HepG2 (cell line): ENCODE results near the gene PSPH. TPM values are rescaled to one million over a fixed set of nuclear protein-coding genes. Genes with fewer than 3 reads are reported as not detected.
A peak's percentile ranks its signal among the peaks of the same experiment; 100 is the strongest.

Experiments
- ATAC-seq: fragments of 200-7000 bp; cut with Tn5 transposase; 3 replicates; pipeline ENCODE4 v1.9.1; 2020; ENCODE audit warnings: mild to moderate bottlenecking, moderate library complexity
- BruUV-seq: library from RNA; stranded (reverse); fragments of 400-500 nt; replicated peaks from 2 replicates; lab custom pipeline; 2021; lab: Mats Ljungman, UMichigan
- CTCF ChIA-PET: fragments of 300-600 bp; formaldehyde crosslinking; extraction: SDS; loops from one replicate; lab custom pipeline; 2021; ENCODE audit warnings: low total read pairs, inconsistent platforms, low intra/inter-chr PET ratio; lab: Yijun Ruan, JAX
- POLR2A ChIA-PET: fragments of 350-600 bp; sonication (Branson Sonifier 250); formaldehyde crosslinking; loops from one replicate; lab custom pipeline; 2020; ENCODE audit warnings: antibody characterized with exemption, inconsistent platforms; lab: Yijun Ruan, JAX
- DNase-seq: peaks from one replicate; pipeline ENCODE4 v3.0.0-alpha.2; 2015; ENCODE audit warnings: low spot score
- FAIRE-seq: peaks from 3 replicates; lab custom pipeline; 2011; peaks lifted over from hg19 to GRCh38; lab: Jason Lieb, UNC
- H2AFZ ChIP-seq: one replicate; pipeline ENCODE4 v1.6.1; 2011; ENCODE audit warnings: low read length, inconsistent platforms
- H3K27ac ChIP-seq: fragments of 300-600 bp; 3 replicates; pipeline ENCODE4 v1.8.0; 2011; ENCODE audit warnings: mixed run types, mild to moderate bottlenecking, mixed read lengths, low read length, inconsistent platforms; ENCODE audit not compliant: insufficient read depth; ENCODE audit errors: extremely low read length
- H3K27me3 ChIP-seq, 2 experiments: fragments of 200-600 bp in 1 of 2; 2 replicates in 1 of 2; 3 replicates in 1 of 2; pipeline versions ENCODE4 v1.6.0 to v1.8.0; 2011; ENCODE audit warnings: low read length in 2 of 2, mild to moderate bottlenecking in 2 of 2, moderate library complexity in 2 of 2, inconsistent platforms in 1 of 2; ENCODE audit not compliant: insufficient read depth in 2 of 2, control insufficient read depth in 1 of 2
- H3K36me3 ChIP-seq, 2 experiments: fragments of 200-600 bp in 1 of 2; replicated peaks in 1 of 2; 2 replicates in 1 of 2; 3 replicates in 1 of 2; pipeline versions ENCODE4 v1.5.1 to v1.8.0; 2011; ENCODE audit warnings: low read length in 2 of 2, inconsistent platforms in 1 of 2; ENCODE audit not compliant: insufficient read depth in 2 of 2, control insufficient read depth in 1 of 2
- H3K4me1 ChIP-seq: 2 replicates; pipeline ENCODE4 v1.5.1; 2012; ENCODE audit warnings: low read length, inconsistent platforms; ENCODE audit not compliant: insufficient read depth
- H3K4me2 ChIP-seq: 2 replicates; pipeline ENCODE4 v1.6.0; 2011; ENCODE audit warnings: low read depth, low read length, inconsistent platforms
- H3K4me3 ChIP-seq, 3 experiments: fragments of 200-600 bp in 1 of 3; sonication (generic), shearing (Covaris generic) in 1 of 3; replicated peaks in 1 of 3; 2 replicates each; pipeline ENCODE4 v1.5.1; 2011 to 2016; ENCODE audit warnings: low read length in 3 of 3, inconsistent platforms in 2 of 3, low read depth in 2 of 3, mild to moderate bottlenecking in 2 of 3, control low read depth in 1 of 3, mixed read lengths in 1 of 3; ENCODE audit not compliant: insufficient read depth in 1 of 3
- H3K79me2 ChIP-seq: one replicate; pipeline ENCODE4 v1.6.1; 2011; ENCODE audit warnings: low read length, inconsistent platforms; ENCODE audit not compliant: insufficient read depth
- H3K9ac ChIP-seq: 2 replicates; pipeline ENCODE4 v1.6.0; 2011; ENCODE audit warnings: mild to moderate bottlenecking, low read depth, low read length, inconsistent platforms; ENCODE audit not compliant: insufficient read depth
- H3K9me3 ChIP-seq: 2 replicates; pipeline ENCODE4 v1.5.1; 2012; ENCODE audit warnings: mild to moderate bottlenecking, low read length
- H4K20me1 ChIP-seq: 2 replicates; pipeline ENCODE4 v1.6.0; 2011; ENCODE audit warnings: inconsistent platforms, mild to moderate bottlenecking, low read length, moderate library complexity; ENCODE audit not compliant: insufficient read depth
- AKAP8 ChIP-seq: sonication (generic); formaldehyde crosslinking; IDR thresholded peaks from 2 replicates; pipeline ENCODE4 v1.5.1; 2020; ENCODE audit warnings: mild to moderate bottlenecking, missing genetic modification reagents
- FOXJ3 ChIP-seq: sonication (generic); formaldehyde crosslinking; IDR thresholded peaks from 2 replicates; pipeline ENCODE4 v1.4.0; 2020; ENCODE audit warnings: missing genetic modification reagents, mild to moderate bottlenecking, borderline replicate concordance
- PRMT3 ChIP-seq: sonication (generic); formaldehyde crosslinking; IDR thresholded peaks from 2 replicates; pipeline ENCODE4 v1.8.1; 2022; ENCODE audit warnings: low read depth, mild to moderate bottlenecking, moderate library complexity, missing genetic modification reagents, borderline replicate concordance
- THAP11 ChIP-seq: IDR thresholded peaks from 2 replicates; pipeline ENCODE4 v1.6.1; 2016; ENCODE audit warnings: missing biosample characterization, missing genetic modification reagents
- WGBS: methylation state at CpG from one replicate; pipeline ENCODE4 v1.1.6; 2017; ENCODE audit warnings: low lambda C conversion rate; 5-methylcytosine and 5-hydroxymethylcytosine counted together
- in situ Hi-C: cut with HindIII; loops from 2 replicates; pipeline ENCODE4 v1.10.0; 2017; ENCODE audit warnings: low pct_unique_long_range_greater_than_20kb; ENCODE audit not compliant: extremely low pct_ligation_motif_present
- intact Hi-C: fragments of 100-400 bp; cut with micrococcal nuclease; formaldehyde crosslinking; loops from one replicate; pipeline ENCODE4 v1.10.0; 2022; ENCODE audit not compliant: unreplicated experiment
- polyA plus RNA-seq, 8 experiments: library from polyadenylated mRNA; depleted of rRNA in 3 of 8; stranded (reverse) in 7 of 8; unstranded in 1 of 8; fragments of >200 nt; fragmentation: Illumina TruSeq in 4 of 8; extraction: Trizol in 4 of 8; gene quantifications; 2 replicates each; pipeline versions ENCODE4 v1.2.1 to v1.2.3, GENCODE V29; 2011 to 2016; ENCODE audit warnings: low read depth in 4 of 8, missing spikeins in 1 of 8, mixed read lengths in 1 of 8; ENCODE audit not compliant: insufficient read depth in 1 of 8
- total RNA-seq, 5 experiments: library from RNA; depleted of rRNA; stranded (reverse); fragments of >200 nt; fragmentation: Illumina TruSeq; extraction: Trizol; gene quantifications; 2 replicates each; pipeline ENCODE4 v1.2.3, GENCODE V29; 2016; ENCODE audit warnings: low read depth in 1 of 5
- TF ChIP-seq, protein P1 (sequence below): sonication (generic); formaldehyde crosslinking; IDR thresholded peaks from 2 replicates; pipeline ENCODE4 v1.4.0; 2020; ENCODE audit warnings: missing genetic modification reagents

Gene PSPH
- total and polyA plus RNA-seq, 2 of the 13 experiments (the other 11 are each of a cell fraction or from before 2014, with no cell fraction given): 85.5 to 124 TPM

DNA sequence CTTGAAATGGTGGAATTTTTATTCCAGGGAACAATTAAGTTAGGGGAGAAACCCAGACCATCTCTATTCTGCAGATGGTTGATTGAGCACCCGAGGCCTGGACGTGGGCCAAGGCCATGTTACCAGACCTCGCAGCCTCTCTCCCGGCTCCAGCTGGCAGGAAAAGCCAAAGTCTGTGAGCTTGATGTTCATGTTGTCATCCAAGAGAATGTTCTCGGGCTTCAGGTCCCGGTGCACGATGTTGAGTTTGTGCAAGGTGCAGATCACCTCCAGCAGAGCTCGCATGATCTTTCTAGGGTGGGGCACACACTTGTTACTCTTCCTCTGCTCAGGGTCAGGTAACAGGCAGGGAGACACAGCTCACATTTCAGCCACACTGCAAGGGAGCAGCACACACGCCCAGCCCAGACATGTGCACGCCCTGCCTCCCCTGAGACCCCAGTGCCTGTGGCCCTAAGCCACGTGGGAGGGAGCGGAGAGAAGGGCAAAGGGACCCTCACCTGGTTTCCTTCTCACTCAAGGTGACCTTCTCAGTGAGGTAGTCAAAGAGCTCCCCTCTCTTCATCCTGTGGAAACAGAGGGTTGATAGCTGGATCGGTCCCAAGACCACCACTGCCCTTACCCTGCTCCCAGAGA lies 32.0 kb upstream of the PSPH start:
- ChIA-PET POLR2A (no interaction called here), CTCF (no interaction called here)
- H3K9ac ChIP-seq: no peak overlapping the region
- BruUV-seq: no TSS peak
- H3K27ac ChIP-seq: no peak overlapping the region
- no peaks in the 10 kb centered on the region for H3K79me2 ChIP-seq
- intact Hi-C loops (no loop called here), in situ Hi-C loops (loop anchor here (25.0 kb wide), 1 partner anchor 321 kb away; no protein-coding TSS in a partner anchor)
- no peak overlapping the region for H3K4me3 ChIP-seq
- TF ChIP-seq FOXJ3 (CRISPR knock-in tag) (no peak), THAP11 (CRISPR knock-in tag) (no peak), PRMT3 (CRISPR knock-in tag) (no peak), AKAP8 (CRISPR knock-in tag) (0 out of 2 replicates have a peak, but pooled peaks have one; percentile 32)
- TF ChIP-seq, protein P1, sequence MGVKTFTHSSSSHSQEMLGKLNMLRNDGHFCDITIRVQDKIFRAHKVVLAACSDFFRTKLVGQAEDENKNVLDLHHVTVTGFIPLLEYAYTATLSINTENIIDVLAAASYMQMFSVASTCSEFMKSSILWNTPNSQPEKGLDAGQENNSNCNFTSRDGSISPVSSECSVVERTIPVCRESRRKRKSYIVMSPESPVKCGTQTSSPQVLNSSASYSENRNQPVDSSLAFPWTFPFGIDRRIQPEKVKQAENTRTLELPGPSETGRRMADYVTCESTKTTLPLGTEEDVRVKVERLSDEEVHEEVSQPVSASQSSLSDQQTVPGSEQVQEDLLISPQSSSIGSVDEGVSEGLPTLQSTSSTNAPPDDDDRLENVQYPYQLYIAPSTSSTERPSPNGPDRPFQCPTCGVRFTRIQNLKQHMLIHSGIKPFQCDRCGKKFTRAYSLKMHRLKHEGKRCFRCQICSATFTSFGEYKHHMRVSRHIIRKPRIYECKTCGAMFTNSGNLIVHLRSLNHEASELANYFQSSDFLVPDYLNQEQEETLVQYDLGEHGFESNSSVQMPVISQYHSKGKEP (CRISPR knock-in tag): no peak
- DNase-seq (no peak), ATAC-seq (no peak), FAIRE-seq (no peak)
- no peaks in the 10 kb centered on the region for H3K27me3 ChIP-seq
- peaks cover 0 to 1% of the 10 kb centered on the region in 2 experiments; a peak in 1 of 5 replicates for H3K36me3 ChIP-seq
- H3K9me3 ChIP-seq: no peaks in the 10 kb centered on the region
- peaks cover 20% of the 10 kb centered on the region for H3K4me1 ChIP-seq
- WGBS: 73% methylated on average over 6 of the region's 13 CpGs
- no peak overlapping the region for H2AFZ ChIP-seq
- H3K4me2 ChIP-seq: no peak overlapping the region
- H4K20me1 ChIP-seq: no peaks in the 10 kb centered on the region
